ENCODE results near the gene MYLK3. TPM values are rescaled to one million over a fixed set of nuclear protein-coding genes. Genes with fewer than 3 reads are reported as not detected.

MYLK3 gene
- total and polyA plus RNA-seq, 3 donors from 2014 or later: 18.4 to 88.8 (median 63.4) TPM

GRCh38 chr16:46736695-46737094, 11.4 kb downstream of the MYLK3 start:
- peak; percentile 53 for DNase-seq
- no peaks in the 10 kb centered on the region for H3K9me3 ChIP-seq
- peak overlapping the region; percentile 18 to 41 for H3K27ac ChIP-seq
- no peaks in the 10 kb centered on the region for H3K36me3 ChIP-seq (ENCODE audit: low read depth, missing control alignments)
- no peak for TF ChIP-seq CTCF (IDR thresholded peaks at IDR 0.05)
- no peak for TF ChIP-seq POLR2A (IDR thresholded peaks at IDR 0.05)
- intact Hi-C loops (cut with DNase I; ENCODE audit: low total_unique reads): no loop called here
- peaks cover 4% of the 10 kb centered on the region for H3K4me1 ChIP-seq
- H3K27me3 ChIP-seq: no peaks in the 10 kb centered on the region
- WGBS, 2 donors: 62 to 80% methylated on average over 1 to 12 of the region's 12 CpGs
- peak overlapping the region in 1 of 2 donors; percentile 43 for H3K4me3 ChIP-seq

GRCh38 chr16:46733319-46733830, 14.8 kb downstream of the MYLK3 start:
- H3K4me3 ChIP-seq: no peak overlapping the region
- TF ChIP-seq CTCF (IDR thresholded peaks at IDR 0.05) (no peak), POLR2A (IDR thresholded peaks at IDR 0.05) (no peak)
- intact Hi-C loops (cut with DNase I; ENCODE audit: low total_unique reads): no loop called here
- peaks cover 4% of the 10 kb centered on the region for H3K4me1 ChIP-seq
- 86 to 88% methylated on average over 9 of the region's 9 CpGs for WGBS, 2 donors
- no peaks in the 10 kb centered on the region for H3K9me3 ChIP-seq
- peak overlapping the region in 1 of 2 donors; percentile 65 for H3K27ac ChIP-seq
- DNase-seq: peak; percentile 33
- no peaks in the 10 kb centered on the region for H3K36me3 ChIP-seq (ENCODE audit: low read depth, missing control alignments)
- H3K27me3 ChIP-seq: no peaks in the 10 kb centered on the region

DNA sequence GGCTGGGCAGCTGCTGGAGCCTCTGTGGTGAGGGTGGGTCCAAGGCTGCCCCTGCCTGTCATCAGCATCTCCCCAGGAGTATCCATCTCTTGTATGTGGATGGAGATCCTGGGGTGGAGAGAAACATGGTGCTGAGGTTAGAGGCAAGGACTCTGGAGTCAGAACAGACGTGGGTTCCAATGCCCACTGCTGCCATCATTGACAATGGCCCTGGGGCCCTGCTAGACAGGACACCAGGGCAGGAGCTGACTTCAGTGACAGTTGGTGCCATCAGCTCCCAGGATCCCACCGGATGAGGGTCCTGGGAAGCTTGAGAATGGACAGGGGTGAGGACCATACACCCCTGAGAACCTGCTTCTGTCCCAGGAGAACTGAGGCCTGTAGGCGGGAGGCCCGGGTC, 15.6 kb downstream of the MYLK3 start:
- H3K4me3 ChIP-seq: no peak overlapping the region
- H3K27me3 ChIP-seq: no peaks in the 10 kb centered on the region
- TF ChIP-seq CTCF (IDR thresholded peaks at IDR 0.05): no peak
- no peak for TF ChIP-seq POLR2A (IDR thresholded peaks at IDR 0.05)
- H3K27ac ChIP-seq: peak overlapping the region in 1 of 2 donors; percentile 65
- WGBS, 2 donors: 79 to 82% methylated on average over 4 of the region's 4 CpGs
- H3K36me3 ChIP-seq (ENCODE audit: low read depth, missing control alignments): no peaks in the 10 kb centered on the region
- H3K4me1 ChIP-seq: peaks cover 4% of the 10 kb centered on the region
- intact Hi-C loops (cut with DNase I; ENCODE audit: low total_unique reads): no loop called here
- no peak for DNase-seq
- H3K9me3 ChIP-seq: no peaks in the 10 kb centered on the region

GRCh38 chr16:46731691-46732555, 16.2 kb downstream of the MYLK3 start:
- WGBS, 2 donors: 68 to 78% methylated on average over 21 to 23 of the region's 23 CpGs
- Histone ChIP-seq H3K27ac (peak overlapping the region in 1 of 2 donors; percentile 24), H3K4me3 (no peak overlapping the region), H3K36me3 (ENCODE audit: low read depth, missing control alignments) (no peaks in the 10 kb centered on the region), H3K27me3 (no peaks in the 10 kb centered on the region), H3K4me1 (peaks cover 4% of the 10 kb centered on the region), H3K9me3 (no peaks in the 10 kb centered on the region)
- intact Hi-C loops (cut with DNase I; ENCODE audit: low total_unique reads): no loop called here
- TF ChIP-seq POLR2A (IDR thresholded peaks at IDR 0.05) (no peak), CTCF (IDR thresholded peaks at IDR 0.05) (no peak)
- DNase-seq: peak; percentile 88
